Measurements from ENCODE around the gene CTNNA3. TPM values are rescaled to one million over a fixed set of nuclear protein-coding genes. Genes with fewer than 3 reads are reported as not detected.

Gene CTNNA3
- total RNA-seq, 1 experiment from 2014 or later = 0.32 TPM

DNA sequence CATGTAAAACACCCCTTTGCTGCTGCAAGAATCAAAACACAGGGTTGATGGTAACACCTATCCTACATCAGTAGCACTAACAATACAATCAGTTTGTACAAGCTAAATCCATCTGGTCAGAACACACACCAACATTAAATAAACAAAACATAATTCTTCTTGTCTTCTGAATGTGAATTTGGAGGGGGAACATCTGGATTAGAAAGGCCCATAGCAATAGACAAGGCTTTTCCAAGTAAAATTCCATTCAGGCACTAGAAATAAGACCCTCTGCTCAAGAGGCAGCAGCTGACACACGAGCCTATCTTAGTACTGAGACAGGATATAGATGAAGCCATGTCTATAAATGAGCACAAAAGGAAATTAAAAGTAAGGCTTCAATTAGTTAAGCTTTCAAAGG, 1610.1 kb downstream of the CTNNA3 start:
- RAD21 ChIA-PET (ENCODE audit: low non-redundant PET in 1 of 2, low total read pairs in 2 of 2, uncharacterized antibody in 2 of 2, unreplicated experiment in 2 of 2) = no interaction called here
- Histone ChIP-seq H4K20me1 (ENCODE audit: insufficient read depth) (no peaks in the 10 kb centered on the region), H3K9ac (ENCODE audit: low read length) (no peak overlapping the region), H3K4me3 (replicated peaks in 1 of 2; ENCODE audit: low read depth in 1 of 2, low read length in 2 of 2) (no peak overlapping the region), H3K27ac (ENCODE audit: low read depth, low read length) (no peak overlapping the region), H3K27me3 (ENCODE audit: insufficient read depth, low read length) (no peaks in the 10 kb centered on the region), H3K4me1 (ENCODE audit: control insufficient read depth in 1 of 2, insufficient read depth in 2 of 2, low read length in 2 of 2) (no peaks in the 10 kb centered on the region), H2AFZ (ENCODE audit: low read depth, low read length, poor library complexity, severe bottlenecking) (no peak overlapping the region), H3K4me2 (ENCODE audit: low read length) (no peak overlapping the region), H3K9me2 (ENCODE audit: insufficient read depth) (no peaks in the 10 kb centered on the region), H3K79me2 (ENCODE audit: insufficient read depth, low read length) (no peaks in the 10 kb centered on the region), H3K9me3 (ENCODE audit: control insufficient read depth in 1 of 2, insufficient read depth in 1 of 2, low read depth in 1 of 2, low read length in 2 of 2) (no peaks in the 10 kb centered on the region), H3K36me3 (ENCODE audit: control insufficient read depth in 1 of 2, insufficient read depth in 2 of 2, low read length in 2 of 2) (no peaks in the 10 kb centered on the region)
- ATAC-seq (no peak), DNase-seq (ENCODE audit: low read depth, low spot score) (no peak)
- CTCF ChIA-PET = no interaction called here
- BruUV-seq (replicated peaks) = no TSS peak
- POLR2A ChIA-PET = no interaction called here
- TF ChIP-seq CEBPB (IDR thresholded peaks at IDR 0.05; ENCODE audit: low read depth) (no peak), POLR2AphosphoS5 (IDR thresholded peaks at IDR 0.05; ENCODE audit: low read depth, low read length) (no peak), ZNF274 (IDR thresholded peaks at IDR 0.05; ENCODE audit: low read depth, low read length) (no peak), ATF3 (IDR thresholded peaks at IDR 0.05) (no peak), RAD21 (IDR thresholded peaks at IDR 0.05; ENCODE audit: low read depth) (no peak), ELF1 (IDR thresholded peaks at IDR 0.05; ENCODE audit: borderline replicate concordance, low read depth) (no peak)
- TF ChIP-seq, protein P1, sequence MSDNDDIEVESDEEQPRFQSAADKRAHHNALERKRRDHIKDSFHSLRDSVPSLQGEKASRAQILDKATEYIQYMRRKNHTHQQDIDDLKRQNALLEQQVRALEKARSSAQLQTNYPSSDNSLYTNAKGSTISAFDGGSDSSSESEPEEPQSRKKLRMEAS (IDR thresholded peaks at IDR 0.05) = no peak
- intact Hi-C loops (cut with micrococcal nuclease) = no loop called here

GRCh38 chr10:66071907-66072306, 1624.1 kb downstream of the CTNNA3 start:
- Histone ChIP-seq H3K79me2 (ENCODE audit: insufficient read depth, low read length) (no peaks in the 10 kb centered on the region), H2AFZ (ENCODE audit: low read depth, low read length, poor library complexity, severe bottlenecking) (no peak overlapping the region), H3K9ac (ENCODE audit: low read length) (no peak overlapping the region), H3K4me2 (ENCODE audit: low read length) (no peak overlapping the region), H4K20me1 (ENCODE audit: insufficient read depth) (no peaks in the 10 kb centered on the region), H3K27ac (ENCODE audit: low read depth, low read length) (no peak overlapping the region), H3K9me3 (ENCODE audit: control insufficient read depth in 1 of 2, insufficient read depth in 1 of 2, low read depth in 1 of 2, low read length in 2 of 2) (no peaks in the 10 kb centered on the region), H3K4me1 (ENCODE audit: control insufficient read depth in 1 of 2, insufficient read depth in 2 of 2, low read length in 2 of 2) (no peaks in the 10 kb centered on the region), H3K27me3 (ENCODE audit: insufficient read depth, low read length) (no peaks in the 10 kb centered on the region), H3K36me3 (ENCODE audit: control insufficient read depth in 1 of 2, insufficient read depth in 2 of 2, low read length in 2 of 2) (no peaks in the 10 kb centered on the region), H3K4me3 (replicated peaks in 1 of 2; ENCODE audit: low read depth in 1 of 2, low read length in 2 of 2) (no peak overlapping the region), H3K9me2 (ENCODE audit: insufficient read depth) (no peaks in the 10 kb centered on the region)
- ChIA-PET POLR2A (no interaction called here), RAD21 (ENCODE audit: low non-redundant PET in 1 of 2, low total read pairs in 2 of 2, uncharacterized antibody in 2 of 2, unreplicated experiment in 2 of 2) (no interaction called here), CTCF (no interaction called here)
- ATAC-seq (no peak), DNase-seq (ENCODE audit: low read depth, low spot score) (no peak)
- no peak for TF ChIP-seq POLR2AphosphoS5 (IDR thresholded peaks at IDR 0.05; ENCODE audit: low read depth, low read length)
- no peak for TF ChIP-seq EGR1 (IDR thresholded peaks at IDR 0.05; ENCODE audit: low read depth)
- no peak for TF ChIP-seq CEBPB (IDR thresholded peaks at IDR 0.05; ENCODE audit: low read depth)
- no peak for TF ChIP-seq SRF (IDR thresholded peaks at IDR 0.05; ENCODE audit: low read depth)
- TF ChIP-seq ATF3 (IDR thresholded peaks at IDR 0.05) = no peak
- no peak for TF ChIP-seq ELF1 (IDR thresholded peaks at IDR 0.05; ENCODE audit: borderline replicate concordance, low read depth)
- TF ChIP-seq, protein P2, sequence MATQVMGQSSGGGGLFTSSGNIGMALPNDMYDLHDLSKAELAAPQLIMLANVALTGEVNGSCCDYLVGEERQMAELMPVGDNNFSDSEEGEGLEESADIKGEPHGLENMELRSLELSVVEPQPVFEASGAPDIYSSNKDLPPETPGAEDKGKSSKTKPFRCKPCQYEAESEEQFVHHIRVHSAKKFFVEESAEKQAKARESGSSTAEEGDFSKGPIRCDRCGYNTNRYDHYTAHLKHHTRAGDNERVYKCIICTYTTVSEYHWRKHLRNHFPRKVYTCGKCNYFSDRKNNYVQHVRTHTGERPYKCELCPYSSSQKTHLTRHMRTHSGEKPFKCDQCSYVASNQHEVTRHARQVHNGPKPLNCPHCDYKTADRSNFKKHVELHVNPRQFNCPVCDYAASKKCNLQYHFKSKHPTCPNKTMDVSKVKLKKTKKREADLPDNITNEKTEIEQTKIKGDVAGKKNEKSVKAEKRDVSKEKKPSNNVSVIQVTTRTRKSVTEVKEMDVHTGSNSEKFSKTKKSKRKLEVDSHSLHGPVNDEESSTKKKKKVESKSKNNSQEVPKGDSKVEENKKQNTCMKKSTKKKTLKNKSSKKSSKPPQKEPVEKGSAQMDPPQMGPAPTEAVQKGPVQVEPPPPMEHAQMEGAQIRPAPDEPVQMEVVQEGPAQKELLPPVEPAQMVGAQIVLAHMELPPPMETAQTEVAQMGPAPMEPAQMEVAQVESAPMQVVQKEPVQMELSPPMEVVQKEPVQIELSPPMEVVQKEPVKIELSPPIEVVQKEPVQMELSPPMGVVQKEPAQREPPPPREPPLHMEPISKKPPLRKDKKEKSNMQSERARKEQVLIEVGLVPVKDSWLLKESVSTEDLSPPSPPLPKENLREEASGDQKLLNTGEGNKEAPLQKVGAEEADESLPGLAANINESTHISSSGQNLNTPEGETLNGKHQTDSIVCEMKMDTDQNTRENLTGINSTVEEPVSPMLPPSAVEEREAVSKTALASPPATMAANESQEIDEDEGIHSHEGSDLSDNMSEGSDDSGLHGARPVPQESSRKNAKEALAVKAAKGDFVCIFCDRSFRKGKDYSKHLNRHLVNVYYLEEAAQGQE (IDR thresholded peaks at IDR 0.05; ENCODE audit: low read depth) = no peak
- TF ChIP-seq ZFX (IDR thresholded peaks at IDR 0.05) = no peak
- no peak for TF ChIP-seq RAD21 (IDR thresholded peaks at IDR 0.05; ENCODE audit: low read depth)
- no peak for TF ChIP-seq SP1 (IDR thresholded peaks at IDR 0.05; ENCODE audit: low read depth)
- intact Hi-C loops (cut with micrococcal nuclease) = no loop called here
- no TSS peak for BruUV-seq (replicated peaks)
